Spinal cord (tissue), 4 donors: ENCODE results near the gene SLC39A6. TPM values are rescaled to one million over a fixed set of nuclear protein-coding genes. Genes with fewer than 3 reads are reported as not detected.

Experiments used
- polyA plus RNA-seq, 2 donors: library from polyadenylated mRNA; unstranded; fragments of 120-200 nt; gene quantifications; one replicate each; pipeline ENCODE4 v1.2.1, GENCODE V29; 2013; ENCODE audit not compliant: insufficient read length in 2 of 2
- total RNA-seq, 2 donors: library from RNA; depleted of rRNA in 1 of 2; stranded (reverse); fragments of 120-200 nt in 1 of 2; fragments of >200 nt in 1 of 2; gene quantifications; one replicate each; pipeline versions ENCODE4 v1.2.3 to v1.2.4, GENCODE V29; 2013 to 2014

SLC39A6 gene
- total and polyA plus RNA-seq, 4 donors: 92.1 to 121 (median 104) TPM

Other genes with a start within 250 kb of the SLC39A6 start
- 100 to 1,000 TPM in 1 of 2 donors, 10 to 100 TPM in 1; 64.4 to 109 TPM for gene RPRD1A, start 61.8 kb downstream of the SLC39A6 start, total RNA-seq
- 10 to 100 TPM; 72.8 to 97.7 TPM for gene RPRD1A, start 61.8 kb downstream of the SLC39A6 start, polyA plus RNA-seq
- gene ELP2, start 559 bp upstream of the SLC39A6 start, total RNA-seq: 100 to 1,000 TPM in 1 of 2 donors, 10 to 100 TPM in 1; 96.0 to 167 TPM
- 10 to 100 TPM; 58.6 to 73.8 TPM for gene ELP2, start 559 bp upstream of the SLC39A6 start, polyA plus RNA-seq
- under 1 TPM; 0.77 to 0.89 TPM for gene MOCOS, start 58.2 kb upstream of the SLC39A6 start, total RNA-seq
- gene MOCOS, start 58.2 kb upstream of the SLC39A6 start, polyA plus RNA-seq: 1 to 10 TPM in 1 of 2 donors, under 1 TPM in 1; 0.76 to 1.1 TPM
- 10 to 100 TPM; 30.0 to 51.8 TPM for gene FHOD3, start 168.4 kb upstream of the SLC39A6 start, total RNA-seq
- 10 to 100 TPM; 52.3 to 53.4 TPM for gene FHOD3, start 168.4 kb upstream of the SLC39A6 start, polyA plus RNA-seq